WI38 (cell line): Measurements from ENCODE around the gene WDR81.
"Not testable (repeated sequence)": the region's sequence is repeated elsewhere in the genome, so short reads cannot be mapped to it uniquely, and the experiment has no call there.

Experiments
- H3K4me3 ChIP-seq: 2 replicates; pipeline ENCODE4 v1.5.1; 2011; ENCODE audit warnings: low read depth, mild to moderate bottlenecking, control low read depth, low read length
- TF ChIP-seq, protein P1 (sequence below): IDR thresholded peaks from 2 replicates; pipeline ENCODE4 v1.5.1; 2012; ENCODE audit warnings: low read depth, mild to moderate bottlenecking, control low read depth, low read length

The WDR81 gene

DNA sequence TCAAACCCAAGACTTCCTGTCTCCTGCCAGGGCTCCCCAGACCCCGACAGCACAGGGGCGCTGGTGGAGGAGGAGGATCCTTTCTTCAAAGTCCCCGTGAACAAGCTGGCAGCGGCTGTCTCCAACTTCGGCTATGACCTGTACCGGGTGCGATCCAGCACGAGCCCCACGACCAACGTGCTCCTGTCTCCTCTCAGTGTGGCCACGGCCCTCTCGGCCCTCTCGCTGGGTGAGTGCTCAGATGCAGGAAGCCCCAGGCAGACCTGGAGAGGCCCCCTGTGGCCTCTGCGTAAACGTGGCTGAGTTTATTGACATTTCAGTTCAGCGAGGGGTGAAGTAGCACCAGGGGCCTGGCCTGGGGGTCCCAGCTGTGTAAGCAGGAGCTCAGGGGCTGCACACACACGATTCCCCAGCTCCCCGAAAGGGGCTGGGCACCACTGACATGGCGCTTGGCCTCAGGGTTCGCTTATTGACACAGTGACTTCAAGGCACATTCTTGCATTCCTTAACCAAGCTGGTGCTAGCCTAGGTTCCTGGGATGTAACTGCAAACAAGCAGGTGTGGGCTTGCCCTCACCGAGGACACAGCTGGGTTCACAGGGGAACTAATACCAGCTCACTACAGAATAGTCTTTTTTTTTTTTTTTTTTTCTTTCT is 45.4 kb downstream of the WDR81 start:
- no peak overlapping the region for H3K4me3 ChIP-seq
- TF ChIP-seq, protein P1, sequence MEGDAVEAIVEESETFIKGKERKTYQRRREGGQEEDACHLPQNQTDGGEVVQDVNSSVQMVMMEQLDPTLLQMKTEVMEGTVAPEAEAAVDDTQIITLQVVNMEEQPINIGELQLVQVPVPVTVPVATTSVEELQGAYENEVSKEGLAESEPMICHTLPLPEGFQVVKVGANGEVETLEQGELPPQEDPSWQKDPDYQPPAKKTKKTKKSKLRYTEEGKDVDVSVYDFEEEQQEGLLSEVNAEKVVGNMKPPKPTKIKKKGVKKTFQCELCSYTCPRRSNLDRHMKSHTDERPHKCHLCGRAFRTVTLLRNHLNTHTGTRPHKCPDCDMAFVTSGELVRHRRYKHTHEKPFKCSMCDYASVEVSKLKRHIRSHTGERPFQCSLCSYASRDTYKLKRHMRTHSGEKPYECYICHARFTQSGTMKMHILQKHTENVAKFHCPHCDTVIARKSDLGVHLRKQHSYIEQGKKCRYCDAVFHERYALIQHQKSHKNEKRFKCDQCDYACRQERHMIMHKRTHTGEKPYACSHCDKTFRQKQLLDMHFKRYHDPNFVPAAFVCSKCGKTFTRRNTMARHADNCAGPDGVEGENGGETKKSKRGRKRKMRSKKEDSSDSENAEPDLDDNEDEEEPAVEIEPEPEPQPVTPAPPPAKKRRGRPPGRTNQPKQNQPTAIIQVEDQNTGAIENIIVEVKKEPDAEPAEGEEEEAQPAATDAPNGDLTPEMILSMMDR, result no peak

DNA sequence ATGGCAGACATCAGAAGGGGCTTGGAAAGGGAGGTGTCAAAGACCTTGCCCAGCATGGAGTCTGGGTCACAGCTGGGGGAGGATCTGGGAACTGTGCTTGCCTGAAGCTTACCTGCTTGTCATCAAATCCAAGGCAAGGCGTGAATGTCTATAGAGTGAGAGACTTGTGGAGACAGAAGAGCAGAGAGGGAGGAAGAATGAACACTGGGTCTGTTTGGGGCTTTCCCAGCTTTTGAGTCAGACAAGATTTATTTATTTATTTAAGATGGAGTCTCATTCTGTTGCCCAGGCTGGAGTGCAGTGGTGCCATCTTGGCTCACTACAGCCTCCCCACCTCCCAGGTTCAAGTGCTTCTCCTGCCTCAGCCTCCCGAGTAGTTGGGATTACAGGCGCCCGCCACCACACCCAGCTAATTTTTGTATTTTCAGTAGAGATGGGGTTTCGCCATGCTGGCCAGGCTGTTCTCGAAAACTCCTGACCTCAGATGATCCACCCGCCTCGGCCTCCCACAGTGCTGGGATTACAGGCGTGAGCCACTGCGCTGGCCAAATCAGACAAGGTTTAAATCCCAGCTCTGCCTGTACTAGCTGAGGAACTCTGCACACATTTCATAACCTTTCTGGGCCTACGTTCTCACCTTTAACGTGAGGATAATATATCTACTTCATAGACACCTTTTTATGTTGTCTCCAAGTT is 48.6 kb downstream of the WDR81 start:
- not testable (repeated sequence) for H3K4me3 ChIP-seq

DNA sequence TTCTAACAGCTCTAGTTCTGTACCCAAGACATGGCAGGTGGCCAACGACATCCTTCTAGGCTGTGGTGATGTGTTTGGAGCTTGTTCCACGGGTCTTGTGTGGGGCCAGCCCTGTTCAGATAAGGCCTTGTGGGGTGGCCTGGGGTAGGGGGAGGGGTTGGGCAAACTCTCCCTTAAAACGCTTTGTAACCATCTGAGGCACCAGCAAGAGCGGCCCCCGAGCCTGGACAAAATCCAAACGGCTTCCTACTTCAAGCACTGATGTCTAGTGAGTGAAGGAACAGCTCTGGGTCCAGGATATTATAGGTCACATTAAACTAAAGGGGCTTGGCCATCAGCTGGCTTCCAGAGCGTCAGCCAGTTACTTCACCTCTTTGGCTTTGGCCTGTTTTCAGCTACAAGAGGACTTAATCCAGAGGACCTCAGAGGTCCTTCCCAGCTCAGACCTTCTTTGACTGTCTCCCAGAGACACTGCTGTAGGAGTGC is 49.2 kb downstream of the WDR81 start:
- H3K4me3 ChIP-seq, result no peak overlapping the region
- TF ChIP-seq, protein P1, result no peak

DNA sequence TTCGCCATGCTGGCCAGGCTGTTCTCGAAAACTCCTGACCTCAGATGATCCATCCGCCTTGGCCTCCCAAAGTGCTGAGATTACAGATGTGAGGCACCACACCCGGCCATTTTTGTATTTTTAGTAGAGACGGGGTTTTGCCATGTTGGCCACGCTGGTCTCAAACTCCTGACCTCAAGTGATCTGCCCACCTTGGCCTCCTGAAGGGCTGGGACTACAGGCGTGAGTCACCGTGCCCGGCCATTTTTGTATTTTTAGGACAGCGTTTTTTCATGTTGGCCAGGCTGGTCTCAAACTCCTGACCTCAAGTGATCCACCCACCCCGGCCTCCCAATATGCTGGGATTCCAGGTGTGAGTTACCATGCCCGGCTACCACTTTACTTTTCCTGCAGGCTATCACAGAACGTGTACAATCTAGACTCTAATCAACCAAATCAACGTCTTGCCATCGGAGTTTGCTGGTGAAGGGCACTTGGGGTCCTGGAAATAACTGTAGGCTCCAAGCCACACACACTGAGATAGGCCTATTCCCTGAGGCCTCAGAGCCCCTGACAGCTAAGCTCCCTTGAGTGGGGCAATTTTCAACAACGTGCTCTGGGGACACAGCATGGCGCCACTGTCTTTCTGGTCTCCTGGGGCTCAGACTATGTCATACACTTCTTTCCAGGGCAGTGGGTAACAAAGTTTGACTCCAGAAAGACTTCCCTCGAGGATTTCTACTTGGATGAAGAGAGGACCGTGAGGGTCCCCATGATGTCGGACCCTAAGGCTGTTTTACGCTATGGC is 50.1 kb downstream of the WDR81 start:
- H3K4me3 ChIP-seq, result no peak overlapping the region
- TF ChIP-seq, protein P1, result no peak

DNA sequence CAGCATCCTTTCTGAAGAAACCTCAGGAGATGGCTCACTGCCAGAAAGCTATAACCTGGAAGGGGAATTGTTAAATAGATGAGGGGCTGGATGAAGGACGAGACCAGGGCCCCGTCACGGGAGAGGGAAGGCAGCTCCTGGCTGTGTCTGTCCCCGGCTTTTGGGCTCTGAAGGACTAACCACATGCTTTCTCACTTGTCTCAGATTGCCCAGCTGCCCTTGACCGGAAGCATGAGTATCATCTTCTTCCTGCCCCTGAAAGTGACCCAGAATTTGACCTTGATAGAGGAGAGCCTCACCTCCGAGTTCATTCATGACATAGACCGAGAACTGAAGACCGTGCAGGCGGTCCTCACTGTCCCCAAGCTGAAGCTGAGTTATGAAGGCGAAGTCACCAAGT is 51.8 kb downstream of the WDR81 start:
- TF ChIP-seq, protein P1, result no peak
- H3K4me3 ChIP-seq, result no peak overlapping the region

DNA sequence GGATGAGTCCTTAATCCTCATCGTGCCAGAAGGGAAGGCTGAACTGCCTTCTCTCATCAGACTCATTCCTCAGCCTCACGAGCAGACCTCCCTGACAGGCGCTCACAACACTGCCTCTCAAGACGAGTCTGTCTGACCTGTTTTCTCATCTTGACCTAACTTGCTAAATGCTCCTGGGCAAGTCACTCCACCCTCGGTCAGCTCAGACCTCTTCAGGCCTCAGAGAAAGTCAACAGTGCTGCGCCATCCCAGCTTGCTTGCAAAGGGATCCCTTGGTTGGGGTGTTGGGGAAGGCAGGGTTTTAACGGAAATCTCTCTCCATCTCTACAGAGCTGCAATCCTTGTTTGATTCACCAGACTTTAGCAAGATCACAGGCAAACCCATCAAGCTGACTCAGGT is 52.4 kb downstream of the WDR81 start:
- no peak overlapping the region for H3K4me3 ChIP-seq
- TF ChIP-seq, protein P1, result no peak

DNA sequence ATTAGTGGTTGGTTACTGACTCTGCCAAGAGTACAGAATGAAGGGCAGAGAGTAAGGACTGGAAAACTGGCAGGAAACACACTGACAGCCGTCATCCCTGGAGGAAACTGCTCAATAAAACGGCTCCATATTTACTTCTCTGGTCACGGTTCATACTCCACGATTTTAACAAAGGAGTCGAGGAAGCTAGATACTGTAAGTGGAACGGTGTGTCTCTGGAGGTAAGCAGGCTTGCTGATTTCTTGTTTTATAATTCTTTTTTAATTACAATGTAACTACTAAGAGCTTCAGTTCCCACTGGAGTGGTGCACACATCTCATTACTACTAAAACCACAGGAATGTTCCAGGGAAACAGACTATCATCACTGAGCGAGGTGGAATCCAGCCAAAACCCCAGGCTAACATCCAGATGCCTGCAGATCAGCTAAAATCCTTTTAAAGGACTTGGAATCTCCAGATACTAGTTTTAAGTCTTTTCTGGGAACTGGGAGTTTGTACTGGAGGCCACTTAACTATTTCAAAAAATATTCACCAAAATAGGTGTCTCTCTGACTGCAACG is 55.1 kb downstream of the WDR81 start:
- TF ChIP-seq, protein P1, result no peak
- 0 out of 2 replicates have a peak overlapping the region, but pooled peaks have one; percentile 3 for H3K4me3 ChIP-seq
